ENCODE results near the gene SCGB1D1. TPM values are rescaled to one million over a fixed set of nuclear protein-coding genes. Genes with fewer than 3 reads are reported as not detected.
"Not testable (repeated sequence)": the region's sequence is repeated elsewhere in the genome, so short reads cannot be mapped to it uniquely, and the experiment has no call there.

The SCGB1D1 gene
- total RNA-seq, 1 donor from 2014 or later = not detected

GRCh38 chr11:62195945-62196344, 5.9 kb downstream of the SCGB1D1 start:
- no peak for TF ChIP-seq CTCF (IDR thresholded peaks at IDR 0.05)
- Mint-ChIP-seq H3K9me3 (ENCODE audit: unreplicated experiment) (no peaks in the 10 kb centered on the region), H3K4me3 (ENCODE audit: unreplicated experiment) (no peak overlapping the region), H3K27me3 (ENCODE audit: unreplicated experiment) (peaks cover 42% of the 10 kb centered on the region), H3K36me3 (ENCODE audit: unreplicated experiment) (no peaks in the 10 kb centered on the region), H3K27ac (ENCODE audit: unreplicated experiment) (no peak overlapping the region), H3K4me1 (ENCODE audit: unreplicated experiment) (no peaks in the 10 kb centered on the region)
- no peak for DNase-seq (ENCODE audit: extremely low spot score, unreplicated experiment)

GRCh38 chr11:62197400-62197799, 7.4 kb downstream of the SCGB1D1 start:
- not testable (repeated sequence) for H3K9me3 Mint-ChIP-seq (ENCODE audit: unreplicated experiment); H3K4me3 Mint-ChIP-seq (ENCODE audit: unreplicated experiment); H3K27ac Mint-ChIP-seq (ENCODE audit: unreplicated experiment); H3K36me3 Mint-ChIP-seq (ENCODE audit: unreplicated experiment); H3K4me1 Mint-ChIP-seq (ENCODE audit: unreplicated experiment); DNase-seq (ENCODE audit: extremely low spot score, unreplicated experiment)
- peaks cover 46% of the 10 kb centered on the region for H3K27me3 Mint-ChIP-seq (ENCODE audit: unreplicated experiment)

DNA sequence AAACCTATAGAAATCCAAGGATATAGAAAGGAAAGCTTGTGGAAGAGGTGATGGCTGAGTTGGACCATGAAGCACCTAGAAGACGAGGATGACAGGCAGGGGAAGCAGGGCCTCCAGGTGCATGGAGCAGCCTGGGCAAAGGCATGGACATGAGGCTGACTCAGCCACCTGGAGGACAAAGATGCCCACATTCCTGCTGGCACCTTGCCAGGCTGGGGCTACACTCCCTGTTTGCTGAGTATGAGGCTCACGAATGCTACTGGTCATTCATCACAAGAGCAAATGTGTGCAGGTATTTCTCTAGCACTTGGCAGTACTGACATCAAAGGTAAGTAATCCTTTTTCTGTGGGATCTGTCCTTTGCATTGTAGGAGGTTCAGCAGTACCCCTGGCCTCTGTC, 11.4 kb downstream of the SCGB1D1 start:
- H3K4me3 Mint-ChIP-seq (ENCODE audit: unreplicated experiment) = no peak overlapping the region
- H3K4me1 Mint-ChIP-seq (ENCODE audit: unreplicated experiment) = no peaks in the 10 kb centered on the region
- no peaks in the 10 kb centered on the region for H3K9me3 Mint-ChIP-seq (ENCODE audit: unreplicated experiment)
- no peak for DNase-seq (ENCODE audit: extremely low spot score, unreplicated experiment)
- no peak for TF ChIP-seq CTCF (IDR thresholded peaks at IDR 0.05)
- H3K36me3 Mint-ChIP-seq (ENCODE audit: unreplicated experiment) = no peaks in the 10 kb centered on the region
- H3K27ac Mint-ChIP-seq (ENCODE audit: unreplicated experiment) = no peak overlapping the region
- H3K27me3 Mint-ChIP-seq (ENCODE audit: unreplicated experiment) = peaks cover 41% of the 10 kb centered on the region

- no peak for TF ChIP-seq CTCF (IDR thresholded peaks at IDR 0.05)
- Mint-ChIP-seq H3K9me3 (ENCODE audit: unreplicated experiment) (no peaks in the 10 kb centered on the region), H3K27ac (ENCODE audit: unreplicated experiment) (no peak overlapping the region), H3K36me3 (ENCODE audit: unreplicated experiment) (no peaks in the 10 kb centered on the region), H3K4me3 (ENCODE audit: unreplicated experiment) (no peak overlapping the region), H3K4me1 (ENCODE audit: unreplicated experiment) (no peaks in the 10 kb centered on the region), H3K27me3 (ENCODE audit: unreplicated experiment) (peaks cover 42% of the 10 kb centered on the region)
- DNase-seq (ENCODE audit: extremely low spot score, unreplicated experiment) = no peak
These were observed 12.9 kb downstream of the SCGB1D1 start for GRCh38 chr11:62202910-62203309.

DNA sequence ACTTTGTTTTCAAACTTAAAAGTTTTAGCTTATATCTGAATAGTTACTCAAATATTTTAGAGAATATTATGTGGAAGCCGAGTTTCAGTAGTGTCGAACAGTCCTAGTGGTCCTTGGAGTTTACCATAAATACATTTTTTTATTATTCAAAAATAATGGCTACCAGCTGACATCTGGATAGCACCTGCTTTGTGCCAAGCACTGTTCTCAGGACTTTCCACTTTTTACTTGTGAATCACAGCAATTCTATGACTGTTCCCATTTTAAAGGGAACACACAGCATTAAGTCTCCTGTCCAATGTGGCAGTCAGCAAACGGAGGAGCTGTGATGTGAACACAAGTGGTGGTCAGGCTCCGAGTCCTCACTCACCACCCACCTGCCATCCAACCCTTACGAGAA, 14.4 kb downstream of the SCGB1D1 start:
- no peak for TF ChIP-seq CTCF (IDR thresholded peaks at IDR 0.05)
- no peak for DNase-seq (ENCODE audit: extremely low spot score, unreplicated experiment)
- Mint-ChIP-seq H3K27me3 (ENCODE audit: unreplicated experiment) (peaks cover 42% of the 10 kb centered on the region), H3K27ac (ENCODE audit: unreplicated experiment) (no peak overlapping the region), H3K4me1 (ENCODE audit: unreplicated experiment) (no peaks in the 10 kb centered on the region), H3K9me3 (ENCODE audit: unreplicated experiment) (no peaks in the 10 kb centered on the region), H3K4me3 (ENCODE audit: unreplicated experiment) (no peak overlapping the region), H3K36me3 (ENCODE audit: unreplicated experiment) (no peaks in the 10 kb centered on the region)

- peaks cover 33% of the 10 kb centered on the region for H3K27me3 Mint-ChIP-seq (ENCODE audit: unreplicated experiment)
- H3K36me3 Mint-ChIP-seq (ENCODE audit: unreplicated experiment) = no peaks in the 10 kb centered on the region
- no peak overlapping the region for H3K4me3 Mint-ChIP-seq (ENCODE audit: unreplicated experiment)
- H3K9me3 Mint-ChIP-seq (ENCODE audit: unreplicated experiment) = no peaks in the 10 kb centered on the region
- TF ChIP-seq CTCF (IDR thresholded peaks at IDR 0.05) = no peak
- no peak for DNase-seq (ENCODE audit: extremely low spot score, unreplicated experiment)
- H3K4me1 Mint-ChIP-seq (ENCODE audit: unreplicated experiment) = no peaks in the 10 kb centered on the region
- no peak overlapping the region for H3K27ac Mint-ChIP-seq (ENCODE audit: unreplicated experiment)
These were observed 15.4 kb downstream of the SCGB1D1 start for GRCh38 chr11:62205441-62205840.

- peaks cover 27% of the 10 kb centered on the region for H3K27me3 Mint-ChIP-seq (ENCODE audit: unreplicated experiment)
These were observed 16.5 kb downstream of the SCGB1D1 start for GRCh38 chr11:62206276-62207066.

More at GRCh38 chr11:62206276-62207066, 16.5 kb downstream of the SCGB1D1 start:
- not testable (repeated sequence) for H3K27ac Mint-ChIP-seq (ENCODE audit: unreplicated experiment); H3K4me1 Mint-ChIP-seq (ENCODE audit: unreplicated experiment); H3K4me3 Mint-ChIP-seq (ENCODE audit: unreplicated experiment); H3K36me3 Mint-ChIP-seq (ENCODE audit: unreplicated experiment); DNase-seq (ENCODE audit: extremely low spot score, unreplicated experiment); H3K9me3 Mint-ChIP-seq (ENCODE audit: unreplicated experiment)

All from osteocyte (in vitro differentiated cells).